GM18517 (cell line): ENCODE results near the gene FLAD1.

Experiments used
- ATAC-seq: cut with Tn5 transposase; IDR thresholded peaks from one replicate; pipeline ENCODE4 v1.9.1; 2021; ENCODE audit warnings: mild to moderate bottlenecking, moderate library complexity; ENCODE audit not compliant: unreplicated experiment

FLAD1 gene

DNA sequence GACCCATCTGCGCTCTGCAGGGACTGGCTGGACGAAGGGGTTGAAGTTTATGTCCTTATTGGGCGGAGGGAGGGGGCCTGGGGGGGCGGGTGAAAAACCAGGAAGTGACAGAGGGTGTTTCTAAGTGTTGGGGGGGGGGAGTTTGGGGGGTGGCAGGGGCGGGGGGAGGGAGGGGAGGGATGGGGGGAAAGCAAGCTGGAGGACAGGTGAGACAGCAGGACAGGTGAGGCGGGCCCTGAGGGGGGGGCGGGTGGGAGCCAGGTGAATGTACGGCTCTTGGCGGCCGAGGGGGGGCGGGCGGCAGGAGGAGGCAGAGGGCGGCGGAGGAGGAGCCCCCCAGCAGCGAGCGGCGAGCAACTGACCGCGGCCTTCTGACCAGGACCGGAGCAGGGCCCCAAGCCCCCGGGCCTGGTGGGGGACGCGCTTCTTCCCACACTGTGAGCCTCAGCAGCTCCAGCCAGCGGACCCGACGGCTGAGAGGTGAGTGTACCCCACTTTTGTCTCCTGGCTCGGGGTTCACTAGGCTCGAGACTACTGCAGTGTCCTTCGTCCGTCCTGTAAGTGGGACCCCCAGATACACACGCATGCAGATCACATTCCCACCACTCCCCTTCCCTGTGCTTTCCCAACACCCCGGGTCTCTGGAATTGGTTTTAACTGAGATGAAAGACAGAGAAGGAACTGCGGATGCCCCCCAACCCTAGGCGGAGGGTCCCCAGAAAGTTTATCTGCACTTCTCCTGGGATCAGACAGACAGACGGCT is 19.5 kb downstream of the FLAD1 start, which contains the start of gene ZBTB7B:
TSS of gene ZBTB7B (plus strand) at position 339 of the 763 bp plus-strand sequence. CDS start 11,859 bp downstream, outside the sequence.
- ATAC-seq, result no peak

DNA sequence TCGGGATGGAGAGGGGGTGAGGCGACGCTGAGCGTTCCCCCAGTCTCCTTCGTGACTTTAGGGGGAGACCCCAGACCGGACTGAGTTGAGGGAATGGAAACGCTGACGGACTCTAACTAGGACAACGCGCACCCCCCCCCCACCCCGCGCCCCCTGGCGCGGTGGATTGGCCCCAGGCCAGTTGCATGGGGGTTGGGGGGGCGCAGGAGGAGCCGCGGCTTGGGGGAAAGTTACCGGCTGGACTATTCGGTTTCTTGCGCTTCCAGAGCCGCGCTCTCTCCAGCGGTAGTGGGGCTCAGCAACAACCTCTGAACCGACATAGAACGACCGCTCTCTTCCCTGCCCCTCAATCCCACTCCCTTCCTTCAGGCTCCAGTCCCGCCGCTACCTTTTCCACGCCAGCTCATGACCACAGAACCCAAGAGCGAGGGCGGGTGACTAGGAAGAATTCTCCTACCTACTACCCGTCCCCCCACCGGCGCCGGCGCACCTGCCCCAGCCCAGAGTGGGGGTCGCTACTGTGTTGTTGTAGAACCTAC is 20.2 kb downstream of the FLAD1 start:
- ATAC-seq, result no peak

DNA sequence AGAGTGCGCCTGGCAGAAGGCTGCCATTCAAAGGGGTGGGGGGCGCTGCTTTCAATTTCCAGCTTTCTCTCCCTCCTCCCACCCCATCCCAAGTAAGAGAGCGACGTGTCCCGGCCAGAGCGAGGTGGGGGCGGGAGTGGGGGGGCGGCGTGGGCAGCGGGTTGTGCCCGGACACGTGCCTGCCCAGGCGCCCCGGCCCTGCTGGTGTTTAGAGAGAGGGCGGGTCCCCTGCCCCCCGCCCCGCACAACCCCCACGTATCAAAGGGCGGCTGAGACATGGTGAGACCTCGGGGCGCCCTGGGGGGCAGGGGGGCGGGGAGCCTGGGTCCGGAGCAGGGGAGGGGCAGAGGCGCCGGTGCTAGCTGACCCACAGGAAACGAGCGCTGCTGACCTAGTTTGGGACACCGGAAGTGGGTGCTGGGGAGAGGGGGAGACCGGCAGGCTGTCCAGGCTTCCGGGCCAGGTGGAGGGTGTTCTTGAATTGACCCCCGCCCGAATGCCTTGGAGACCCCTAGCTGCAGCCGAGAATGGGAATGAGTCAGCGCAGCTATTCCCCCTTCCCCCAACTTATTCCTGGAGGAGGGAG is 20.7 kb downstream of the FLAD1 start:
- no peak for ATAC-seq

DNA sequence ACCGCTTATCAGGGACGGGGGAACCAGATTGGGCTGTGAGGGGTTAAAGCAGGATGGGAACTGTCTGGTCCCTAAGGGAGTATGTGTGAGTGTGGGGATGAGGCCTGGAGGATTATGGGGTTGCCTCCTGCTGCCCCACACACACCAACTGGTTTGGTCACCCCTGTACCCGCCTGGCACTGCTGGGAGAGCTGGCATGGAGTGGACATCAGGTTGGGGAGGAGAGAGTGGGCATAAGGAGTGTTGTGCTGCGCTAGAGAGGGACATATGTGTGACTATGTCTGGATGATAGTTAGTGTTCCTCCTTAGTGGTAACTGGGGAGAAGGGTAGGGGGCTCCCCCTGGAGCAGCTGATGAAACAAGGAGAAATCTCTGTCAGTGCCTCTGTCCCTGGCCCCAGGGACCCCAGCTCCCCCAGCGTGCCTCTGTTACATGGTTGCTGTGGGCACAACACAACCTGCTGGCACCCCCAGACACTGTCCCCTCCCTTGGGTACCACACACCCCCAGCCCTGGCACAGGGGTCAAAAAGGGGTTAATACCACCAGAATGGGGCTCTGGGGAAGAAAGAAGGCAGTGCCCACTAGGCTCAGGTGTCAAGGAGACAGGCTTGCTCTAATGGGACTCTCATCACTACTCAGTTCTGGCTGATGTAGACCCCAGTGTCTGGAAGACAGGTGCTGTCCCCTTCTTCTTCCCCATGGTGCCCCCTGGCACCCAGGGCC is 21.4 kb downstream of the FLAD1 start:
- ATAC-seq, result no peak

DNA sequence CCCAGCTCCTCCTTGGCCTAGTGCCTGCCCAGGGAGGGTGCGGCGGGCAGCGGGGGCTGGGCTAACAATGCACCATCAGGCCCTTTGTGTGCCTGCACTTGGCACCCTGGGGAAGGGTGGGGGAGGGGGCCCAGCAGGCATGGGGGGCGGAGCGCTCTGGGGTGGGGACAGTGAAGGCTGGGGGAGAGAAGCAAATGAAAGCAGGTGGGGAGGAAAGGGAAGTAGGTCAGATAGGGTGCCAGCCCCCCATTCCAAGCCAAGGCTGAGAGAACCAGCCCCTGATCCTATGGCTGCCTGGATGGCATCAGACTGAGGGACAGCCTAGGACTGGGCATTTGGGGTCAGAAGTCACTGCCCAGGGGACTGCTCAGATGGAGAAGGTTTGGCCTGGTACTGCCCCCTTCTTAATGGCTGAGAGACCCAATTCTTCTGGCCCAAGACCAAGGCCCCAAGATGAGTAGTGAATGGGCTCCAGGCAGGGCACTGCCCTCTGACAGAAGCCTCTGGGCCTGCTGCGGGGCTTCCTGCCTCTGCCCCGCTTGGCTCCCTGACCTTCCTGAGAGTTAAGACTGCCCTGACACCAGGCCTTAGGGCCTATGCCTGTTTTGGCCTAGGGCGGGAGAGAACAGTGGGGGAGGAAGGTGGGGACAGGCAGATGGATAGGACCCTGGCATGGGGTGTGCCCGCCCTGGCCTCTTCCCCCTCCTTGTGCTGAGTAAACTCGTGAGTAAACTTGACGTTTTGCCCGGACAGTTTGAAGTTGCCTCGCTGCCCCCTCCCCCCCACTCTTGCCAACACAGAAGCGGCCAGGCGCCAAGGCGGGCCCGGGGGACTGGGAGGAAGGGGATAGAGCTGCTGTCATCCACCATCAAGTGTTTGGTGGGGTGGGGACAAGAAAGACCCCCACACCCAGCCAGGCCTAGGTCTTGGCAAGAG is 22.2 kb downstream of the FLAD1 start:
- no peak for ATAC-seq

DNA sequence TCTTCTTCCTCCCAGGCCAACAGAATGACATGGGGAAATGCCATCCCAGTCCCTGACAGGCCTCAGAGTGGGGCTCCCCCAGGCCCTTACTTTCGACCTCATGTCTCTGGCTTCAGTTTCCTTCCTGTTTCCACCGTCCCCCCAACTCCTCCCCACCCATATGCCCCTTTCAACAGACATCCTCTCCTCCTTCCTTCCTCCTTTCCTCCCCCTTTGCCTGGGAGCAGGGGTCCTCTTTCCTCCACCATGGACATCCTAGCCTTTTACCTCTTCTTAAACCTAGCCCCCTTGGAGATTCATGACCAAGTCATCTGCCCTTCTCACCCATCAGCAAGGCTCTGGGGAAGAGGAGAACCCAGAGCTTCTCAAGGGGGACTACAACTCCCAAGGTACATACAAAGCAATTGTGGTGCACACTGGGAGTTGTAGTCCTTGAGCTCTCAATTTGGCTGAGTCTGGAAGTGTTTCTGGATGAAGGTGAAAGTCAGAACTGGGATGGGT is 23.5 kb downstream of the FLAD1 start:
- ATAC-seq, result no peak

DNA sequence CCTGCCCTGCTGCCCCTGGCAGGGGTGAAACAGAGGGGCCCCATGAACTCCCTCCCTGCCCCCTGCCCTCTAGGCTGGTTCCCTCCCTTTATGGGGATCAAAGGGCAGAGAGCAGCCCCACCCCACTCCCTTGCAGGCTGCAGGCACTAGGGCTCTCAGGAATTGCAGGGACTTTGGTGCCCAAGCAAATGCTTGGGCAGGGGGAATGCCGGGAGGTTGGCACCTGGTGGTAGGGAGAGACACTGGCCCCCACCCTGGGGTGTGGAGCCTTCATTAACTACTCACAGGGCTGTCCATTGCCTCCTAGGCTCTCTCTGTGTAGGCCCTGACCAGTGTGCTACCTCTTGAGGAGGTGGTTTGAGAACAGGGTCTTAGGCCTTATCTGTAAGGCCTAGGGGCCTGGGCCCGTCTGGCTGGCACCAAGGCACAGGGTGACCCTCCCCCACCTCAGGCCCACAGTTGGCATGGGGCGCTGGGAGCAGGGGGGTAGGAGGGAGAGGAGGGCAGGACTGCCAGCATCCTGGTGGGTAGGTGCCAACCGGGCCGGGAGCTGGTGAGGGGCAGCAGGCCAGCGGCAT is 24.2 kb downstream of the FLAD1 start:
- no peak for ATAC-seq

DNA sequence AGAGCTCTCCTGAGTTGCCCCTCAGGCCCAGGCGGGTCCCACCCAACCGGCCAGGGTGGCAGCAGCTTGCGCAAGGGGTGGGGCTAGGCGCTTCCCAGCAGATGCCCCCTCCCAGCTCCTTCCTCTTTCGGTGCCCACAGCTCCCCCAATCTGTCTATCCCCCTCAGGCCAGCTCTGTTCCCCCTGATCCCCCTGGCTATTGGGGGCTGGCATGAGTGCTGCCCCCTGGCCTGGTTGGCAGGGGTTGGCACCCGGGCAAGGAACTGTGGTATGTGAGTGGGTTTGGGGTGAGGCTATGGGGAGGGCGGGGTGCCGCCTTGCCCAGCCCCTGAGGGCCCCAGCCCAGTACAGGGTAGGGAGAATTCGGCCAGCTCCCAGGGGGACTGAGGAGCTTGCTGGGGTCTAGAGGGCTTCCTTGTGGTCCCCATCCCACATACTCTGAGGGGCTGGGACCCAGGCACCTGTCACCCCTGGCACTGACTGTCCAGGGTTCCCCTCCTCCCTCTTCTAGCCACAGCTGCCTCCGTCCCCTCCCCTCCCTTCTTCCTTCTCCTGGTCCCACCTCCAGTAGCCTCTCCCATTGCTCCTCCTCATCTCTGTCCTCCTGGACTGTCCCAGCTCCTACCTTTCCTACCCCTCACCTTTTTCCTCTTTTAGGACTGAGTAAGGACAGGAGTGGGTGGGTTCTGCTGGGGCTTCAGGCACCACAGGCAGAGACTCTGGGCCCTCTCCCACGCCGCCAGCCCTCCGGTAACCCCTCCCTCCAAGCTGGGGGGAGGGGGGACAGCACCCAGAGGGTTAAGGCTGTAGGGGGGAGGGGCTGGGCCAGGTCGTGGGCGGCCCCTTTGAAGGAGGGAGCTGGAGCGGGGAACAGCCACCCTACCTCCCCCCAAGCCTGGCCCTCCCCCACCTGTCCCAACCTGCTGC is 25.1 kb downstream of the FLAD1 start:
- ATAC-seq, result no peak

DNA sequence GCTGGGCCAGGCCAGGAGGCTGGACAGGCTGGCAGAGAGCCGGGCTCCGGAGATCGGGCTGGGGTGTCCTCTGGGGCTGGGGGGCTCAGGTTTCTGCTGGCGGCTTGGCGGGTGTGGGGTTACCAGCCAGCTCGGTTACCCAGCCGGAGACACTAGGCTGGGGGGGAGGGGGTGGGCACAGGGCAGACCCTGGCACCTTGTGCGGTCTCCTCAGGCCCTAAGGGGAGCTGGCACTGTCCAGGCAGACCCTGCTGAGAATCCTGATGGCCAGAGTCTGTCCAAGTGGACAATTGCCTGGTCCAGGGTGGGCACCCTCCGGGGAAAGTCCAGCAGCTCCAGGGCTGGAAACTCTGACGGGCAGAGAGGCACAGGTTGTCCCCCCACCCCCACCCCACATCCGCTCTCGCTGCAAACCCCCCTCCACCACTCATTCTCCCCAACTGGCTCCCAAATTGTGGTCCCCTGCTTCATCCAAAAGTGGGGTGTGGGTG is 26.1 kb downstream of the FLAD1 start:
- ATAC-seq, result no peak

DNA sequence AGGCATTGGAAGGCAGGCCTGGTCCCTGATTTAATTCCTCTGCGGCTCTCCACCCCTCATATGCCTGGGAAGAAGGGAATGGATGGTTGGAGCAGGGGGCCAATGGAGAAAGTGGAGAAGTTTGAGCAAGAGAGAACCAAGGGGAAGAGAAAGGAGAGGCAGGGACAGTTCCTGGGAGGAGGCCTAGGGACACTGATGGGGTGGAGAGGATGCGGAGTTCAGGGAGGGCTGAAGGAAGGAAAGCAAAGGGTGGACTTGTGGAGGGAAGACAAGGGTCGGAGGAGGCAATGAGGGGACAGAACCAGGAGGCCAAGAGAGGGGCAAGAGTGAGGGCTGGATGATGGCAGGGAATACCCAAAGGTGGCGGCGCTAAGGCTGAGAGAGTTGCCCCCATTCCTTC is 26.6 kb downstream of the FLAD1 start:
- ATAC-seq, result no peak

DNA sequence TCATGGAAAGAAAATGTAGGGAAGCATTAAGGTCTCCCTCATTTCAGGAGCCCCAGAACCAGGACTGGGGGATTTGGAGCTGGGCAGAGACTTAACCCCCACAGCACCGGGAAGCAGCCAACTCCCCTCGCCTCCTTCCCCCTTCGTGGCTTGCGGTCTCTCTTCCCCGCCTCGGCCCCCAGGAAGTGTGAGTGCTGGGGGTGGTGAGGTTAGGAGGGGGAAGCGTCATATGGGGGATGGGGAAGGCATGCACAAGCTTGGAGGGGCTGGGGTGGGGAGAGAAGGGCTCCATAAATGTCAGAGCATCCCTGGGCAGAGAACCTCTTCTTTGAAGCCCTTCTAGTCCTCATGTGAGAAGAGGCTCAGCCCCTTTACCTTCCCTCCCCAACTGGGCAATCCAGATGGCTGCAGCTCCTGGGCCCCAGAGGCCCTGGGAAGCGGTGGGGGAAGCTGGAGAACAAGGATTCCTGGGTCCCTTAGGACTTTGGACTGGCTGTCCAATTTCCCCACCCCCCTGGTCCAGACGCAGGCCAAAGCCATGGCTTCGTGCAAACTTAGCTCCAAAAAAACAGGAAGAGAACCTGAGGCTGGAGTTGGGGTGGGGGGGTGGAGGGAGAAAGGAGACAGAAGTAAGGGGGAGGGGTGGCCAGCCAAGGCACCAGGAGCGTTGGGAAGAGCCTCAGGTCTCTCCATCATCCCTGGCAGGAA is 27.2 kb downstream of the FLAD1 start:
- ATAC-seq, result no peak

DNA sequence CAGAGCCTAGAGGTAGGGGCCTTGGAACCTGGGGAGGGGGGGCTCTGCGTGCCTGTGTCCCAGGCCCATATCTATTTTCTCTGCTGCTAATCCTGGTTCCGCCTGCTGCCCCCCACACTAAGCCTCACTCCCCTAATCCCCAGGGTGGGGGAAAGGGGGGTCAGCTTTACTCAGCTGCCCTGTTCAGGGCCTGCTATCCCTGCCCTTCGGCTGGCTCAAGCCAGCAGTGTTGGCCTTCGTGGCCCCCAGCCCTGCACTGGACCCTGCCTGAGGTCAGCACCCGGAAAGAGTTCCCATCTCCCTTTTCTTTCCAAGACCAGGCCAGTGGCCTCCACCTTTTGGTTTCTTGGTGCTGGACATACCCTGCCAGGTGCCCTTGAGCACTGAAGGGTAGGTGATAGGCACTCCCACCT is 27.9 kb downstream of the FLAD1 start:
- no peak for ATAC-seq

DNA sequence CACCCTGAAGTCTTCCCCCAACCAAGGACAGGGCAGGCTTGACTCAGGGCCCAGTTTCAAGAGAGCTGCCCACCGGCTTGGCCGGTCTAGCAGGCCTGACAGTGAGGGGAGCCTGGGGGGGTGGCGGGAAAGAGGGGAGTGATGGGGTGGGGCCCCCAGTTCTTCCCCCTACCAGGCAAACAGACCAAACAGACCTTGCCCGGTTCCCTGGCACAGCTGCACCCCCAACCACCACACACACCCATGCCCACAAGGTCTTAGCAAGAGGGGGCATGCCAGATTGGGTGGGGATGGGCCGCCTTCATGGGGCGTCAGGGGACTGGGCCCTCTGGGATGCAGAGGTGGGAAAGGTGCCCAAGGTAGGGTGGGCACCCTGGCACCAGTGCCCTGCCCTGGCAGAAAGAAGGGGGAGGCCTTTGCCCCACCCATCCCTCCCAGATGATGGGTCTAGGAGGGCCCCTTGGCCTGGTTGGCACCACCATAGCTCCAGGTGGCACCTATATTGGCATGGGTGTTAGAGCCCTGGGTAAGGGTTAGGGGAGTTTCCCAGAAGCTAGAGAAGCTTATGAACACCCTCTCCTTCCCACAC is 28.4 kb downstream of the FLAD1 start:
- no peak for ATAC-seq

DNA sequence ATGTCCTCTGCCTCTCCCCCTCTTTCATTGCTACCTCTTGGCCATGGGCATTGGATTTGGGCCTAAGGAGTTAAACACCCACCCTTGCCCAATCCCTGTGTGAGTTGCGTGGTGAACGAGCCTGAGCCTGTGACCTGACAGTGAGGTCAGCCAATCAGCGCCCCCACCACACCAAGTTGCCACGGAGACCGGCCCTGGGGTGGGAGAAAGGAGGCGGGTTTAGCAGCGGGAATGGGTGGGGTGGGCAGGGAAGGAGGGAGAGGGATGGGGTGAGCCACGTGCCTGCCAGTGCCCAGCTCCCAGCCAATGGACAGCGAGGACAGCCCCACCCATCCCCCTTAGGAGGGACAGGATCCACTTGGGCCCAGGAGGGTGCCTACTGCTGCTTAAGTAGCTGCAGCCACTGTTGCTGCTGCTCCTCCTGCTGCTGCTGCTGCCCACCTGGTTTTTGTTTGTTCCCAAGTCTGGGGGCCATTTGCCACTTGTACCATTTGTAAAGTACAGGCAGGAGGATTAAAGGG is 28.9 kb downstream of the FLAD1 start:
- ATAC-seq, result no peak

DNA sequence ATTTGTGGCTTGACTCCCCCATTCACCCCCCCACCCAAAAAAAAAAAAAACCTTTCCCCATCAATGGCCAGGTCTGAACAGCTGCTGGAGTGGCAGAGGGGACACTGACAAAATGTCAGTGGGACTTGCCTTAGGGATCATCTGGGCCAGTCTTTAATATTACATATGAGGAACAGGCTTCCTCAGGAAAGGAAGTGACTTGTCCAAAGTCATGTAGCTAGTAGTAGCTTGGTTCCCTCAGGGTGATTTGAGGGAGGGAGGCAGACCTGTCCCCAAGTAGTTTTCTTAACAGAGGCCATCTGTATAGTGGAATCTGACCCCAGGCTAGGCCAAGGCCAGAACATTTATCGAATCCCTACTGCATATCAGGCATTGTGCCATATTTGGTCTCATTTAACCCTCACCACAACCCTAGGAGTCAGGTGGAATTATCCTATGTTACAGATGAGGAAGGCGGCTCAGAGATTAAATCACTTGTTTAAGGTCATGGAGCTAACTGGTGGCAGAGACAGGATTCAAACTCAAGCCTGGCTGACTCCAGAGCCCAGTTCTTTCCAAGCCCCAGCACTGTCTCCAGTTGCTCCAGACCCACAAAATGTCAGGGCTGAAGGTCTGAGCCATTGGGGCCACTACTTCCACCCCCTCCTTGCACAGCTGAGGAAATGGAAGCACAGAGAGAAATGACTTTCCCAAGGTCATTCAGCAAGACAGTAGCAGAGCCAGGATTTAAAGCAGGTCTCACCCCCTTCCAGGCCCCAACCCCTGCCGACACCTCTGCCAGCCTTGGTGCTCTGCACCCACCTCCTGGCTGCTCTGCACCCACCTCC is 29.8 kb downstream of the FLAD1 start:
- ATAC-seq, result no peak

DNA sequence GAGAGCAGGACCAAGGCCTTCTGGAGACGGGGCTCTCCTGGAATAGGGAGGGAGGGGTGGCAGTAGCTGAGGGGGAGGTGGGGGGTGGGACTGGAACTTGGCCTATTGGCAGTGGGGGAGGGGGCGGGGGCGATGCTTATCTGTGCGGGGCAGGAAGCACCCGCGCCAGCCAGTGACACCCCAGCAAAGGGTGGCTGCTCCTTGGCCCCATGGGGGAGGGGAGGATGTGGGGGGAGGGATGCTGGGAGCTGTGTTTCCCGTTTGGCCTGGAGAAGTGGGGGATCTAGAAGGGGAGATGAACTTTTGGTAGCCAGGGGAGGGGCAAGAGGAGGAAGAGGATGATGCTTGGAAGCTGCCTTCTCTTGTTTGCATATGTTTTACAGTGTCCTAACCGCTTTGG is 30.5 kb downstream of the FLAD1 start:
- ATAC-seq, result no peak
